IPS-20b (cell line): ENCODE measurements around the gene CBFB.

Experiments used
- H3K27ac ChIP-seq: one replicate; pipeline ENCODE4 v1.5.1; 2013; ENCODE audit warnings: low read length
- H3K27me3 ChIP-seq: 2 replicates; pipeline ENCODE4 v1.6.1; 2013; ENCODE audit warnings: mild to moderate bottlenecking, low read length, inconsistent platforms; ENCODE audit not compliant: insufficient read depth
- H3K36me3 ChIP-seq: 2 replicates; pipeline ENCODE4 v1.6.1; 2013; ENCODE audit warnings: low read depth, mild to moderate bottlenecking, inconsistent platforms, low read length, moderate library complexity; ENCODE audit not compliant: insufficient read depth
- H3K4me1 ChIP-seq: 2 replicates; pipeline ENCODE4 v1.6.1; 2013; ENCODE audit warnings: mild to moderate bottlenecking, control low read depth, inconsistent platforms, low read length, moderate library complexity; ENCODE audit not compliant: insufficient read depth
- H3K4me3 ChIP-seq: 2 replicates; pipeline ENCODE4 v1.5.1; 2013; ENCODE audit warnings: mild to moderate bottlenecking, low read length, inconsistent platforms
- H3K9ac ChIP-seq: 2 replicates; pipeline ENCODE4 v1.6.1; 2013; ENCODE audit warnings: low read depth, mild to moderate bottlenecking, inconsistent platforms, low read length, moderate library complexity
- H3K9me3 ChIP-seq: 2 replicates; pipeline ENCODE4 v1.6.1; 2013; ENCODE audit warnings: mild to moderate bottlenecking, low read depth, low read length, inconsistent platforms; ENCODE audit not compliant: insufficient read depth

Gene CBFB

DNA sequence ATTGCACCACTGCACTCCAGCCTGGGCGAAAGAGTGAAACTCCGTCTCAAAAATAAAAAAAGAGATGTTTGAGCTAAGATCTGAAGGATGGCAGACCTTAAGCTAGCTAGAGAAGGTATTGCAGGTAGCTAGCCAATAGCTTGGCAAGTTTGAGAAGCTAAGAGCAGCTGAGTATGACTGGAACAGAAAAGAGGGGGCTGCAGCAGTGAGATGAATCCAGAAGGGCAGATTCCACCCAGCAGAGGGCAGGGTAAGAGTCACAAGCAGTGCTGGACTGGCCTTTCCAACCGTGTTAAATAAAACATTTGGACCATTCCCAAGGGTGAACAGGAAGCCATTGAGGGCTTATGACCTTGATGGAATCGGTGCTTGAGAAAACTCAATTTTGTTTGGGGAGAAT, 75.1 kb downstream of the CBFB start:
- H3K36me3 ChIP-seq = peaks cover 7% of the 10 kb centered on the region; the same call in 1 of the 2 replicates
- H3K4me3 ChIP-seq = no peak overlapping the region
- peaks cover 8% of the 10 kb centered on the region; the same call in 1 of the 2 replicates for H3K27me3 ChIP-seq
- H3K9me3 ChIP-seq = no peaks in the 10 kb centered on the region
- H3K9ac ChIP-seq = no peak overlapping the region
- H3K4me1 ChIP-seq = no peaks in the 10 kb centered on the region
- H3K27ac ChIP-seq = no peak overlapping the region

- H3K9me3 ChIP-seq = no peaks in the 10 kb centered on the region
- H3K4me3 ChIP-seq = no peak overlapping the region
- H3K27me3 ChIP-seq = peaks cover 9% of the 10 kb centered on the region; the same call in 1 of the 2 replicates
- peaks cover 5% of the 10 kb centered on the region; the same call in 1 of the 2 replicates for H3K36me3 ChIP-seq
- H3K27ac ChIP-seq = no peak overlapping the region
- H3K4me1 ChIP-seq = no peaks in the 10 kb centered on the region
- no peak overlapping the region for H3K9ac ChIP-seq
Observed at GRCh38 chr16:67104845-67105244, 75.9 kb downstream of the CBFB start.

GRCh38 chr16:67105246-67105645, 76.3 kb downstream of the CBFB start:
- Histone ChIP-seq H3K9ac (no peak overlapping the region), H3K27me3 (peaks cover 9% of the 10 kb centered on the region; the same call in 1 of the 2 replicates), H3K27ac (no peak overlapping the region), H3K9me3 (no peaks in the 10 kb centered on the region), H3K36me3 (peaks cover 1% of the 10 kb centered on the region; the same call in 1 of the 2 replicates), H3K4me1 (no peaks in the 10 kb centered on the region), H3K4me3 (no peak overlapping the region)

- H3K9me3 ChIP-seq = no peaks in the 10 kb centered on the region
- H3K4me3 ChIP-seq = no peak overlapping the region
- H3K9ac ChIP-seq = no peak overlapping the region
- H3K36me3 ChIP-seq = no peaks in the 10 kb centered on the region
- peaks cover 9% of the 10 kb centered on the region; the same call in 1 of the 2 replicates for H3K27me3 ChIP-seq
- H3K4me1 ChIP-seq = no peaks in the 10 kb centered on the region
- H3K27ac ChIP-seq = no peak overlapping the region
Observed at GRCh38 chr16:67105881-67106280, 76.9 kb downstream of the CBFB start.

- peak overlapping the region; percentile 96; the same call in 1 of the 2 replicates for H3K4me3 ChIP-seq
- H3K4me1 ChIP-seq = peaks cover 4% of the 10 kb centered on the region; the same call in 1 of the 2 replicates
Observed at GRCh38 chr16:67108489-67108888, 79.5 kb downstream of the CBFB start.

GRCh38 chr16:67108931-67109406, 80.0 kb downstream of the CBFB start:
- Histone ChIP-seq H3K4me1 (peaks cover 4% of the 10 kb centered on the region; the same call in 1 of the 2 replicates), H3K27me3 (peaks cover 9% of the 10 kb centered on the region; the same call in 1 of the 2 replicates), H3K36me3 (no peaks in the 10 kb centered on the region), H3K9ac (peak overlapping the region; percentile 82), H3K4me3 (peak overlapping the region; percentile 96), H3K27ac (no peak overlapping the region), H3K9me3 (no peaks in the 10 kb centered on the region)

More at GRCh38 chr16:67108489-67108888, 79.5 kb downstream of the CBFB start:
- H3K9me3 ChIP-seq = no peaks in the 10 kb centered on the region
- H3K9ac ChIP-seq = no peak overlapping the region
- H3K27me3 ChIP-seq = peaks cover 9% of the 10 kb centered on the region; the same call in 1 of the 2 replicates
- no peaks in the 10 kb centered on the region for H3K36me3 ChIP-seq
- H3K27ac ChIP-seq = no peak overlapping the region

- Histone ChIP-seq H3K9me3 (no peaks in the 10 kb centered on the region), H3K36me3 (no peaks in the 10 kb centered on the region), H3K27me3 (peaks cover 9% of the 10 kb centered on the region; the same call in 1 of the 2 replicates), H3K4me1 (peaks cover 4% of the 10 kb centered on the region; the same call in 1 of the 2 replicates), H3K9ac (peak within 1 kb of the TSS; percentile 89), H3K4me3 (peak within 1 kb of the TSS; percentile 96), H3K27ac (no peak within 1 kb of the TSS)
Observed at GRCh38 chr16:67109407-67110135, 80.6 kb downstream of the CBFB start, which contains the start of gene PHAF1. PHAF1 (plus strand) TSS chr16:67109941; CDS start chr16:67110176, 235 bp downstream.

GRCh38 chr16:67111951-67112444, 83.0 kb downstream of the CBFB start:
- Histone ChIP-seq H3K9ac (no peak overlapping the region), H3K4me1 (peaks cover 8% of the 10 kb centered on the region; the same call in 1 of the 2 replicates), H3K27ac (no peak overlapping the region), H3K4me3 (no peak overlapping the region), H3K9me3 (no peaks in the 10 kb centered on the region), H3K27me3 (peaks cover 9% of the 10 kb centered on the region; the same call in 1 of the 2 replicates), H3K36me3 (no peaks in the 10 kb centered on the region)

DNA sequence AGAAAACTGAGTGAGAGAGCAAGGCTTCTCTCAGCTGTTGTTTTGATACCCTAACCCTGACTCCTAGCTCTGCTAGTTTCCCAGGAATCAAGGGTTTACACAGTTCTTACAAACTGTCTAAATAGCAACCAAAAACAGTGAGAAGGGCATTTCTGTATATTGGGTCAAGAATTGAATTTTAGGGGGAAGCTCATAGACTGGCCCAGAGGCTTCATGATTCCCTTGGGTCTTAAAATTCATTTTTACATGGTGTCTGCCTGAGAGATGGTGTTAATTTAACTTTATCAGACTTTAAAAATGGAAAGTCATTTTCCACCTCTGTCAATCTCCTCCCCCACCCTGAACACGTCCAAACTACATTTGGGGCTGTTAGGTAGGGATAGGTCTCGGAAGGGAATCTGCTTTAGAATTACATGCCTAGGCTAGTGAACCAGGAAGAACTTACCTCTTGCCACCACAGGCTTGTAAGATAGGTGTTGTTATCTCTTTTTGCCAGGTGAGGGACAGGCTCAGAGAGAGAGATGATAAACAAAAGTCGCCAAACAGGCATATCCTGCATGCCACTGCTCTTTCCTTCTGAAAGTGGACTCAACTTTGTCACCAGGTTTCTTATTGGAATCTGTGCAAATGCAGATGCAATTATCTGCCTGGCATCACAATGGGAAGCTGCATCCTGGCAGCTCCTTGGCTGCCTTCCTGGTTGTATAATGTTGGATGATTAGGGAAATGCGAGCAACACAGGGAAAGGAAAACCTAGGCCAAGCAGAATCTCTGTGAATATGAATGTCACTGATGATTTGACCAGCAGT, 83.8 kb downstream of the CBFB start:
- Histone ChIP-seq H3K4me1 (peaks cover 8% of the 10 kb centered on the region; the same call in 1 of the 2 replicates), H3K9ac (no peak overlapping the region), H3K27ac (no peak overlapping the region), H3K36me3 (no peaks in the 10 kb centered on the region), H3K9me3 (no peaks in the 10 kb centered on the region), H3K27me3 (peaks cover 9% of the 10 kb centered on the region; the same call in 1 of the 2 replicates), H3K4me3 (no peak overlapping the region; the same call in 1 of the 2 replicates)

GRCh38 chr16:67114793-67115192, 85.8 kb downstream of the CBFB start:
- Histone ChIP-seq H3K9me3 (no peaks in the 10 kb centered on the region), H3K36me3 (no peaks in the 10 kb centered on the region), H3K4me1 (peaks cover 8% of the 10 kb centered on the region; the same call in 1 of the 2 replicates), H3K4me3 (no peak overlapping the region), H3K9ac (no peak overlapping the region), H3K27me3 (no peaks in the 10 kb centered on the region), H3K27ac (no peak overlapping the region)

DNA sequence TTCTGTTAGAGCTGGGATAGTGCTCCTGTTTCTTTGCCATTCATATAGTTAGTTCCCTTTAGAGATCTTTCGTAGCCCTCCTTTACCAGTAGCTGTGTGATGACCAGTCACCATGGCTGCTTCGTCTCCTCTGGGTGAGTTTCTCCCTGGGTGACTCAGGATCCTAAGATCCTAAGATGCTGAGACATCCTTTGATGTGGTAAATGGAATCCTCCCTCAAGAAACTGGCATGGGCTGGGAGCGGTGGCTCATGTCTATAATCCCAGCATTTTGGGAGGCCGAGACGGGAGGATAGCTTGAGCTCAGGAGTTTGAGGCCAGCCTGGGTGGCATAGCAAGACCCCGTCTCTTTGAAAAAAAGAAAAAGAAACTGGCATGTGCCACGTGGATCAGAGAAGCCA, 86.7 kb downstream of the CBFB start:
- no peak overlapping the region for H3K4me3 ChIP-seq
- no peaks in the 10 kb centered on the region for H3K27me3 ChIP-seq
- no peak overlapping the region for H3K9ac ChIP-seq
- peaks cover 8% of the 10 kb centered on the region; the same call in 1 of the 2 replicates for H3K4me1 ChIP-seq
- H3K9me3 ChIP-seq = no peaks in the 10 kb centered on the region
- H3K27ac ChIP-seq = no peak overlapping the region
- peaks cover 2% of the 10 kb centered on the region; the same call in 1 of the 2 replicates for H3K36me3 ChIP-seq
